MV-4-11 (cell line): ENCODE results near the gene PRKAR1B.

ENCODE experiments used
- DNase-seq: peaks from one replicate; lab custom pipeline; 2025; lab: John Stamatoyannopoulos, UW

The PRKAR1B gene

DNA sequence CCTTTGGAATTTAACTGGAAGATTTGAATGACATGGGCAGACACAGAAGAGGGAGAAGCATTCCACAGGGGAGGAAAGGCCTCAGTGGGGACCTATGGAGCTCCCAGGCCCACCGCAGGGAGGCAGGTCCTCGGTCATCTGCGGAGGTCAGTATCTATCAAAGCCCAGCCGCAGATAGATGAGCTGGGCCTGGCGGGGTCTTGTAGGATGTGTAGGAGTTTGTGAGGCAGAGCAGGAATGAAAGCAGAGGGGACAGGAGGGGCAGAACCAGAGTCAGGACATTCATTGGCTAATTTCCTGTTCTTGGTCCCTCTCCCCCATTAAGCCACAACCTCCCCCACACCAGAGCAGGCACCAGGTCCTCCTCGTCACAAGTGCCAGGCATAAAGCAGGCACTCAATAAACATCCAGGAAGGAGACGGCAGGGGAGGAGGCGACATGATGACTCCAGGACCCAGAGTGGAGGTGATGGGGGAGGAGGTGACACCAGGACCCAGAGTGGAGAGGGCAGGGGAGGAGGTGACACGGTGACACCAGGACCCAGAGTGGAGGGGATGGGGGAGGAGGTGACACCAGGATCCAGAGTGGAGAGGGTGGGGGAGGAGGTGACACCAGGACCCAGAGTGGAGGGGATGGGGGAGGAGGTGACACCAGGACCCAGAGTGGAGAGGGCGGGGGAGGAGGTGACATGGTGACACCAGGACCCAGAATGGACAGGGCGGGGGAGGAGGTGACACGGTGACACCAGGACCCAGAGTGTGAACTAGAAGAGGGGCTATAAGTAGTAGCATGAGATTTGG, 123.7 kb downstream of the PRKAR1B start:
- peak; percentile 14 for DNase-seq

DNA sequence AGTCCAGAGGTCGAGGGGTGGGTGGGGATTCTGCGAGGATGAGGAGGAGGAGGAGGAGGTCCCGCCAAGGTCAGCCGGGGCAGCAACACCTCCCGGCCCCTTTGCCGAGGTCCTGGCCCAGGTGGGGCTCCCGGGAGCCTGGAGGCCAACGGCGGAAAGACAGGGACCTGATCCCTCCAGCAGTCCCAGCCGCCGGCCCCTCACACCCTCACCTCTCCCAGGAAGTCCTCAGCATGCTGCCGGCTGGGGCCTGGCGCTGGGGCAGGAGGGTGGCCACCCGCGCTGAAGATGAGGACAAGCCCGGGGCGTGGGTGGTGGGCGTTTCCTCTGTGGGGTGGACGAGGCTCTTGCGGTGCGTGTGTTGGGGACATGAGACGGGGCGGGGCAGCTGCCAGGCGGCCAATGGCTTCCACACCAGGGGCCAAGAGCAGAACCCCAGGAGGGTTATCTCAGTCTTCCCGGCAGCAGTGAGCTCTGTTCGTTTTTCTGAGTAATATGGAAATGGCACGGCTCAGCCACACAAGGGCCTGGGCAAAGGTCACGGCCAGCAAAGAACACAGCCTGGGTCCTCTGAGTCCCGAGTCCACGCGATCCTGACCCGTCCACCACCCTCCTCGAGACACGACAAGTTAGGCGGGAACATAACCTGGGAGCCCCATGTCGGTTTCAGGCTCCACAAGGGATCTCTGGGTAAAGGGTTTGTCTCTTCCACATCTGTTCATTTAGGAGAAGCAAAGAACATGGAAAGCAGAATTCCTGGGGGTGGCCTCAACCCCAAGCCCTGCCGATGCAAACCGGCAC, 124.5 kb downstream of the PRKAR1B start:
- DNase-seq, result peak; percentile 33

DNA sequence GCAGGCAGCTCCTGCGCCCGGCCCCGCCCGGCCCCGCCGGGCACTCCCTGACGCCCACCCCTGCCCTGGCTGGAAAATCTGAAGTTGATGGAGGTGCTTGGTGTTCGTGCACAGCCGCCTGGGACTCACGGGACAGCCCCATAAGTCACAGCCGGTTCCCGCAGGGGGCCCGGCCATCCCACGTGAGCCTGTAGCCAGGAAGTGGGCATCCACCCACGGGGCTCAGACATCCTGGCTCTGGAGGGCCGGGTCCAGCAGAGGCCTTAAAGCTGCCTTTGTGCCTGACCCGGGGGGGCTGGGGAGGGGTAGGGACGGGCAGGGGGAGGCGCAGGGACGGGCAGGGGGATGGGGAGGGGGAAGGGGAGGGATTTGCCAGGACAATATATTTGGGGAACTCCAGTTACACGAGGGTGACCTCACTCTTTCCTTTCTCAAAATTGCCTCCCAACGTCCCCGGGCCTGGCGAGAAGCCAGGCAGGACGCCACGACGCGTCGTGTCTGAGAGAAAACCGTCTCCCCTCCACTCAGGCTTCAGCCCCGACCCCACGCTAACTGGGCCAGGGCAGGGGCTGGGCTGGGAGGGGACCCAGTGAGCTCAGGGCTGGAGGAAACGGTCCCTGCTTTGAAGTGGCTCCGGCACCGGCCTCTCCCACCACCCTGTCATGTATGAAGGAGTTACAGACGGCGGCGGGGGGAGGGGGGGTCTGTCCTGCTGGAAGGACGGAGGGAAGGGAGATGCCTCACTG, 125.3 kb downstream of the PRKAR1B start:
- peak; percentile 81 for DNase-seq

DNA sequence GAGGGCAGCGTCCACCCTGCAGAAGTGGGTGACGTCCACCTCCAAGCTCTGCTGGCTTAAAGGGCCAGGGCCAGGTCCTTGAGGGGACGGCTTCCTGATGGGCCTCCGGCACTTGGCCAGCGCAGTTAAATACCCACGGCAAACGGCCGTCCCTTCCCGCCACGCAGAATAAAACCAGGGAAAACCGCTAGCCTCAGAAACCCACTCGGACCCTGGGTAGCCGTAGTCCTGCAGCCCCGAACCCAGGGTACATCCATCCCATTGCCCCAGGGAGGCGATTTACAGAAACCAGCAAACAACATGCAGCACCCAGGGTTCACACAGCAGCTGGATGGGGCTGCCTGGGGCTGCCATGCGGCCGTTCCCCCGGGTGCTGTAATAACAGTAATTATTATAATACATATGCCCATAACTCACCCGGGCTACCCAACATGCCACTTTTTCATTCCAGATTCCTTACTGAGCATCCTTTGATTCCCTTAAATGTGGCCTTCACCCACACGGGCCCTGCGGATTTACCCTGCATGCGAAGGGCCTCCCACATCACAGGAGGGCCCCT, 126.0 kb downstream of the PRKAR1B start:
- no peak for DNase-seq

DNA sequence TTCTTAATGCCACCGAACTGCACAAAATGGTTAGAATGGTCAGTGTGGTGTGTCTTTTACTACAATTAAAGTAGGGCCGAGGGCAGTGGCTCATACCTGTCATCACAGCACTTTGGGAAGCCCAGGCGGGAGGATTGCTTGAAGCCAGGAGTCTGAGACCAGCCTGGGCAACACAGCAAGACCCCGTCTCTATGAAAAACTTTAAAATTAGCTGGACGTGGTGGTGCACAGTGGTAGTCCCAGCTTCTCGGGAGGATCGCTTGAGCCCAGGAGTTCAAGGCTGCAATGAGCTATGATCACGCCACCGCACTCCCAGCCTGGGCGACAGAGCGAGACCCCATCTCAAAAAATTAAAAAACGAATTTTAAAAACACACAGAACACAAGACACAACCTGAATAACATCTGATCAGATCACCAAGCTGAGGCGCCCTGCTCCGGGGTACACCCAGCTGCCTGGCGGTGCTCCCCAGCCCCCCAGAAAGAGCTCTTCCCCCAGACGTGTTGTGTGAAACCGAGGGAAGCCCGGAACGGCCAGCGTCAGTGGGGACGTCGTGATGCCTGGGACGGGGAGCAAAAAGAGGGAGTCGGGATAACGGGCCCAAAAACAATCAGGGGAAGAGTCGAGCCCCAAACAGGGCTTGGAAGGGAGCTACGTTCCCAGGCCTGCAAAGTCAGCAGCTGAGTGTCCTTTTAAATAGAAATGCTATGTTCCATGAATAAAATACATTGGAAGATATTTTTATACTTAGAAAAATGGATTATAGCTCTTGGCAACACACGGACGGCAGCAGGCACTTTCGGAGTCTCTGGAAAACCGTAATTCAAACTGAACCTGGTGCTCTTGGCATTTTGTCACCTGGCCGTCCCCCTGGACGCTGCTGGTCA, 126.7 kb downstream of the PRKAR1B start:
- DNase-seq, result no peak

DNA sequence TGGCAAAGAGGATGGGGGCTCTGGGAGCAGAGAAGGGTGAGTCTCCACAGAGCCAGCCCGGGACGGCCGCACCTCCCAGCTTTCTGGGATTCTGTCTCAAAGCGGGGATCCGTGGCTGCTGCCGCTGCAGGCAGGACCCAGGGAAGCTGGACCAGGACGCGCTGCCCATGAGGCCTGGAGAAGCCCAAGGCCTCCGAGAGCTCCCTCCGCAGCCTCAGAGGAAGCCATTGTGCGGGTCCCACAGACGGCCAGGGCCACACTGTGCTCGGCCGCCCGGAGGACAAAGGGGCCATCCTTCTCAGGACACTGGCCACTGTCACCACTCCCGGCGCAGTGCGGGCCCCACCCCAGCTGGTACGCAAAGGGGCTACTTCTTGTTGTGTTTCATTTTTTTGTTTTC, 128.2 kb downstream of the PRKAR1B start:
- DNase-seq, result no peak

DNA sequence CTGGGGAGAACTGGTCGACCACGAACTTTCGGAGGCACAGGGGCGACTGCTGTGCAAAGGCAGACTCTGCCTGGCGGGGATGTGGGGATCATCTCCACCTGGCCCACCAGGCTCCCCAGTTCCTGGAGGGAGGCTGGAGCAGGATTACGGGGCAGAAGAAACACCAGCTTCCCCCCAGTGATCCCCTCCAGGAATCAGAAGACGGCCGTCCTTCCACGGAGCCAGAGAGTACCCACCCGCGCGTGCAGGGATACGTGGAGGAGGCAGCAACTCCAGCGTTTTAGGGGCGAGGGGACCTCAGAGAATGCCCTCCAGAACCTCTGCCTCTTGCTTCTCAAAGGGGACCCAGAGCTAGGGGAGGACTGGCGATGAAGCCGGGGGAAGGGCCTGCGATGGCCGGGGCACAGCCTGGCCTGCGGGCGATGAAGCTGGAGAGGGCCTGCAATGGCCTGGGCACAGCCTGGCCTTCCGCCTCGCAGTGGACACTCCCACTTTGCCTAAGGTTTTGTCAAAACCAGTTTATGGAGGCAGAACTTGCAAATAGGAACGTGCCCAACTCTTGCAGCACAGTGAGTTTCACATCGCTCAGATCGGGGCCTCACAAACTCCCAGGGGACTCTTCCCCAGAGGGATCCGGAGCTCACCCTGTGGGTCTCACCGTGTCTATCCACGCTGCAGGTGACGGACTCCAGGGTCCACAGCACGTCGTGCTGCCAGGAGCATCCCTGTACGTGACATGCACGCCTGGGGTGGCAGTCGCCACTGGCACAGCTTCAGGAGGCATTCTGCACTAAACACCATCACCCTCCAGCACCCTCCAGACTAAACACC, 129.5 kb downstream of the PRKAR1B start:
- DNase-seq, result peak; percentile 32

DNA sequence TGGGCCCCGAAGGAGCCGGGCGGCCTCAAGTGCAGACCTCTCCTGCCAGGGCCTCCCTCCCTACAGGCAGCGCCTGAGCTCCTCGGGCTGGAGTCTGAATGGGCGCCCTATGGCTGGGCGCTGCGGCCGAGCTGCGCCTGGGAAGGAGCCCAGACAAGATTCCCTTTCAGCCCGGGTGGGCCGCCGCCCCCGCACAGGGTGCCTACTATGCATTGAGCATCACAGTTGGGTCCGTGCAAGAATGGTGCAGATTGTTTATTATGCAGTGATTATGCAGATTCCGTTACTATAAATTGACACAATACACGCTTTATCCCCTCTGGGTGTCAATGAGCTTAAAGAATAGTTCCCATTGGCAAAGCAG, 130.3 kb downstream of the PRKAR1B start:
- DNase-seq, result no peak

DNA sequence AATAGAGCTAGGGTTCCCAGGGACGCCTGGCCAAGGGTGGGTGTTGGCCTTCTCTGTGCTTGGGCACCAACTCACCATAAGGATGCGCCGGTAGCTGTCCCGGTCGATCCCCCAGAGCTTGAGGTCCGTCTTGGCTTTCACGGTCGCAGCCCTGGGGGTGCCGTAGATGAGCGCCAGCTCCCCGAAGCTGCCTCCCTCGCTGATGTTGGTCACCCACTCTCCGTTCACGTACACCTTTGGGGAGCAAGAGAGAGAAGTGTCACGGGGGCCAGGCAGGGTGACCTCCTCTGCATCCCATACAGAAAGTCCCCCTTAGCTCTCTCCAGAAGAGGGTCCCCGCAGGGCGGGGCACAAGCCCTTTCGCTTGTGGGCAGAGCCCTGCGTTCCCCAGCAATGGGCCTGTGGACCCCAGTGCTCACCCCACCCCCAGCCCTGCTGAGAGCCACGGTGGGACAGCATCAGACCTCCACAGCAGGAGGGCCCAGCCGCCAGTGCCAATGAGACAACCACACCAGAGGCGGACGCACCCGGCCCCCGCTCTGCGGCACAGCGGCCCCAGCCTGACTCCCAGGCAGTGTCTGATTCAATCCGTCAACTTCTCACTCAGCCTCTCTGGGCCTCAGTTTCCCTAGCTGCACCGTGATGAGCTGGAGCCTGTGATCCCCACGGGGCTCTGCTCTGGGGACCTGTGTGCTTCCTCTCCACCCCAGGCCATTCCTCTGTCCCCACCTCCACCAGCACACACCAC, 130.8 kb downstream of the PRKAR1B start:
- DNase-seq, result no peak

DNA sequence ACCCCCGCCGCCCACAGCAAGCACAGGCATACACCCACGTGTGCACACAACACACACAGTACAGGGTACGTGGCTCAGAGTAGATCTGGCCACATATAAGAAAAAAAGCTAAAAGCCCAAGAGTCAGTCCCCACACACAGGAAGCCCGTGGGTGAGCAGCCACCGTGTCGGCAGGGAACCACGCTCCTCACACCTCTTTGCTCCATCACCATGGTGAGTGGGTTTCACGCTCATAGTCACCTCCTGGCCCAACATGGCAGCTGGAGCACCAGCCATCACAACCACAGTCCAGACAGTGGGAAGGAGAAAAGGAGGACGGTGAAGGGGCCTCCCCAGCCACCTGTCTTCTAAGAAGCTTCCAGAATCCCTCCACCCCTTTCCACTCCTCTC, 131.5 kb downstream of the PRKAR1B start:
- no peak for DNase-seq

DNA sequence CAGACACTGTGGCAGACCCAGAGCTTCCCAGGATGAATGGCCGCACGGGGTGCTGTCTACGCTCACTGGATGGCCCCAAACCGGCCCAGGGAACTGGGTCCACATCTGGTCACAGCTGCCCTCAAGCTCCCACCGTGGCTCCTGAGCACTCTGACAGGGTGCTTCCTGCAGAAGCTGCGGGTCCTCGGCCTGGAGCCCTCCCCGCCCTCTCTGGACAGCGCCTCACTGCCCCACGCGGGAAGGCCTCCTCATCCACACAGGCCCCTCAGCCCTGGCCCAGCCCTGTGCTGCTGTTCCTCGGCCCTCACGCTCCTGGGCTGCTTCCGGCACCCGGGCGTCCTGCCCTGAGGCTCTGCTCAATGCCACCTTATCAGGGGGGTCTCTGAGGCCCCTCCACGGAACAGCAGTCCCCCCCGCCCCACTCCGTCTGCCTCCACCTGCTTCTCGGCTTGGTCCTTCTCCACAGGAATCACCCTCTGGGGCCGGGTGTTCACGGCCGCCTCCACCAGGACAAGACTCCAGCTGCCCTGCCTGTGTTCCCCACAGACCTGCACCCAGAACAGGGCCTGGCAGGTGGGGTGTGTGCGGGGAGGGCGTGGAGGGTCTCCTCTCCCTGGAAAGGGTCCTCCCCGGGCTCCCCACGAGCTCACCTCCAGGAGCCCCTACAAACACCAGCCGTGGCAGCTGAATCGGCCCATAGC, 132.0 kb downstream of the PRKAR1B start:
- DNase-seq, result no peak

DNA sequence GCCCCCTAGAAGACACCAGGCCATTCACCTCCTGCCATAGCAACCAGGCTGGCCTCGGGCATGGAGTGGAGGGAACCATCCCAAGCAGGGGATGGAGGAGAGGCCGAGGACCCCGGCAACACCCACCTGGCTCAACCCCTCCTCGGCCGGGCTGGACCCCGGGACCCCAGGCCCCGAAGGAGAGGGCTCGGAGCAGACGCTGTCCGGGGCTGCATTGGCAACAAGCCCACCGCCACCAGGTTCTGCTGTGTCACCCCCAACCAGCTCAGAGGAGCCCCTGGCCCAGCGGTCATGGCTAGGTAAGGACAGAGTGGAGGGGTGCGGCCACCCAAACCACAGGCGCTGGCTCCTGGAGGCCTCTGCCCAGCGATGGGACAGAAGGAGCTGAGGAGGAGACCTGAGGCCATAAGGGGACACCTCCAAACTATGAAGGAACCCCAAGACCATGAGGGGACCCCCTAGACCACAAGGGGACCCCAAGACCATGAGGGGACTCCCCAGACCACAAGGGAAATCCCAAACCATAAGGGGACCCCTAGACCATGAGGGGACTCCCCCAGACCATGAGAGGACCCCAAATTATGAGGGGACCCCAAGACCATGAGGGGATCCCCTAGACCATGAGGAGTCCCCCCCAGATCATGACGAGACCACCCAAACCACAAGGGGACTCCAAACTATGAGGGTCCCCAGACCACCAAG, 132.7 kb downstream of the PRKAR1B start:
- DNase-seq, result no peak

DNA sequence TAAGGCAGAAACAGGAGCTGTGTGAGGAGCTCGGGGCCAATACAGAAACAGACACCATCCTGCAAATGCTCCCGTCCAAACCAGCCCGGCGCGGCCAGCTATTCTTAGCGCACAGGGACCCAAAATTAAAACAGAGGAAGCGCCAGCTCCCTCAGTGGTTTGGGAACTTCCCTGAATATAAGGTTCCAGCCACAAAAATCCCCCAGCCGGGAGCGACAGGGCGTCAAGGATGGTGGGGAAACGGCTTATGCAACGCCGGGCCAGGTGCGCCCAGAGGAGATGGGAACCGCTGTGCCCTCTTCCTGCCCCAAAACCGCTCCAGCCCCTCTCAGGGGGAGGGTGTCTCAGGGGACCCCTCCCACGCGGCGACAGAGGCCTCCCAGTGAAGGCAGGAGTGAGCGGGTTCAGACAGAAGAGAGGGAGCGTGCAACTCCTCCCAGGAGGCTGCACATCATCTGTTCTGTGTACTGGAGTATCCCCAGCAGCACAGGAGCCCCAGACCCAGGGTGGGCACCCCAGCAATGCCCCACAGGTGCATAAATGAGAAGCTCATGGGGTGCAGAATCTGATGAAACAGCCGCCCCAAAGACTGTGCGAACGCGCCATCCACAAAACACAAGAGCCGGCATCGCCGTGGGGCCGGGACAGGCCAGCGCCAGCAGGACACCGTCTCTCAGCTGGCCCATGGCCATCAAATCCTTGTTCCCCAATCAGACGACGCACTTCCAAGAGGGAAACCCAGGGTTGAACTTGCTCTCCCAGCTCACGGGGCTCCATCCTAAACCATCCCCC, 133.6 kb downstream of the PRKAR1B start:
- peak; percentile 90 for DNase-seq

DNA sequence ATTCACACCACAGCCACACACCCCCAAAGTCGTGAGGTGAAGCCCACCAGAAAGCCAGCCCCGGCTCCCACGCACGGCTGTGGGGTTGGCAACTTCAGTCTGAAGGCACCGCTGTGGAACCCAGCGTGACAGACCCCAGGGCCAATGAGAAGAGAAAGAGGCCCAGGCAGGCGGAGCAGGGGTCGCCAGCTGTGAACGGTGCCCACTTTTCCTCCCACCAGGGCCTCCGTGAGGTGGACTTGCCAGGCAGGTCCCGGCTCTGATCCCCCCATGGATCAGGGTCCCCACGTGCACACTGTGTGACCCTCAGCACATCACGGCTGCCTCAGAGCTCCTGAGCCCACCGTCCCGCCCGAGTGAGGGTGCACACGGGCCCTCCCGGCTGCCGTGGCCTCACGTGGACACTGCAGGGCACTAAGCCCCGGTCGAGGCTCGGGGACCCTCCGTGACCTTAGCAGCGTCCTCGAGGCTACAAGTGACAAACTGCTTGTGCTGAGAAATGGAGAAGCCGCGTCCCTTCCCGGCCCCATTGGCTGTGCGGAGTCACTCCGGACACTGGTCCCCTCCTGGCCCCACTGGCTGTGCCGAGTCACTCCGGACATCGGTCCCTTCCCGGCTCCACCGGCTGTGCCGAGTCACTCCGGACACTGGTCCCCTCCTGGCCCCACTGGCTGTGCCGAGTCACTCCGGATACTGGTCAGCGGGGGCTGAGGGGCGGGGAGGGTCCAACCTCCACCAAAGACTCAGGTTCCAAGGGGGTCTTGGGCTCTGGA, 135.0 kb downstream of the PRKAR1B start:
- no peak for DNase-seq

DNA sequence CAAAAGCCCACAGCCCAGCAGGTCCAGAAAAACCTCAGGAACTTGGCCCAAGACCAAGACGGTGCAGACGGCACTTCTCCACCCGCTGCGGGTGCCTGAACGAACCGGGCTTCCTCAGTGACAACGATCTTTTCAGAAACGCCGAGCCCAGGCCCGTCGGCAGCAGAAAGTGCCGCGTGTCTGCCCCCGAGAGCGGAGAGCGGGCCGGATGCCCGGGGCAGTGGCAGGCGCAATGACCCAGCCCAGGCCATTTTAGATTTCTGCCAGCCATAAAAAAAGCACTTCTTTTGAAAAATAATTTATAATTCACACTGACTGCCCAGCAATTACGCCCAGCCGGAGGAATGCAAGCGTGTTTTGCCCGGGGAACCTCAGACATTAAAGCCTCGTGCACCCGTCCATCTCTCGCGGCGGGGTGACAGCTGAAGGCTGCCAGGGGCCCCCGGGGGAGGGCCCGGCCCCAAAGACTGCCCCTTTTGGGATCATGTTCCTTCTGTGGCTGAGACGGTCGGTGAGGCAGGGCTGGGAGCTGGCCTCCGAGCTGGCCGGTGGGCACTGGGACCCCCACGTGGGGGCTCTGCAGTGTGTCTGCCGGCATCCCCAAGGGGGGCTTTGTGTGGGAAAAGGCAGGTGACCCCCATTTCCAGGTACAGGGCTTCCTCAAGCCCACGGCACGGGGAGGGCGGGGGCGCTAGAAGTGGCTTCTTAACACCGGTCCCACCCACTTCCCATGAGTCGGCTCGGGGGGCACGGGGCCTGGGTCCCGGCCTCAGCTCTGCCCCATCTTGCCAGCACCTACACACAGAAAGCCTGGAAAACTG, 136.1 kb downstream of the PRKAR1B start:
- no peak for DNase-seq
